Measurements from ENCODE around the gene ITGA3. TPM values are rescaled to one million over a fixed set of nuclear protein-coding genes. Genes with fewer than 3 reads are reported as not detected.

Gene ITGA3
- total RNA-seq, 1 donor from 2014 or later, result 16.4 TPM

GRCh38 chr17:50080827-50081226 lies 24.9 kb downstream of the ITGA3 start:
- ATAC-seq (peak; percentile 86), DNase-seq (ENCODE audit: missing footprints) (peak; percentile 74)
- intact Hi-C loops (cut with DNase I), result loop anchor here (1.0 kb wide), 1 partner anchor 13 kb away; no protein-coding TSS in a partner anchor

DNA sequence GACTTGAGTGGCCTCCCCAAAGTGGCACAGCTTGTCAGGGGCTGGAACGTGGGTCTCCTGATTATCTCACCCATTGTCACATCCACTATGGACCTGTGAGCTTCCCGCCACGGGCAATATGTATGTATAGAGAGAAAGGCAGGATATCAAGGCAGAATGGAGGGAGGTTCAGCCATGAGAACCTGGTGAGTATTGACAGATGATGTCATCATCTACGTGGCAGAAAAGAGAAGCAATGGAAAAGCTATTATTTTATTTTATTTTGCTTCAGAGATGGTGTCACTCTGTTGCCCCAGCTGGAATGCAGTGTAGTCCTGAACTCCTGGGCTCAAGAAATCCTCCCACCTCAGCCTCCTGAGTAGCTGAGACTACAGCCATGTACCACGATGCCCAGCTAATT lies 25.8 kb downstream of the ITGA3 start:
- DNase-seq (ENCODE audit: missing footprints) (peak; percentile 30), ATAC-seq (no peak)
- intact Hi-C loops (cut with DNase I), result no loop called here

GRCh38 chr17:50087246-50087911 lies 31.5 kb downstream of the ITGA3 start:
- peak; percentile 84 for ATAC-seq
- DNase-seq (ENCODE audit: missing footprints), result peak; percentile 87
- intact Hi-C loops (cut with DNase I), result loop anchor here (1.0 to 2.0 kb wide), 2 partner anchors 33 to 60 kb away; no protein-coding TSS in a partner anchor

- peak; percentile 35 for DNase-seq (ENCODE audit: missing footprints)
- ATAC-seq, result peak; percentile 24
- intact Hi-C loops (cut with DNase I), result loop anchor here (1.0 to 2.0 kb wide), 2 partner anchors 33 to 61 kb away; no protein-coding TSS in a partner anchor
Observed at GRCh38 chr17:50087912-50088405, 32.0 kb downstream of the ITGA3 start.

GRCh38 chr17:50088952-50089825 lies 33.3 kb downstream of the ITGA3 start:
- ATAC-seq (no peak), DNase-seq (ENCODE audit: missing footprints) (peak; percentile 66)
- intact Hi-C loops (cut with DNase I), result no loop called here

- intact Hi-C loops (cut with DNase I), result loop anchor here (5.0 kb wide), 1 partner anchor 208 kb away; no protein-coding TSS in a partner anchor
- ATAC-seq (no peak), DNase-seq (ENCODE audit: missing footprints) (peak; percentile 49)
Observed at GRCh38 chr17:50090071-50090470, 34.2 kb downstream of the ITGA3 start.

- DNase-seq (ENCODE audit: missing footprints) (peak; percentile 33), ATAC-seq (no peak)
- intact Hi-C loops (cut with DNase I), result loop anchor here (5.0 kb wide), 1 partner anchor 209 kb away; no protein-coding TSS in a partner anchor
Observed at GRCh38 chr17:50090971-50091917, 35.3 kb downstream of the ITGA3 start.

GRCh38 chr17:50091918-50092285 lies 36.0 kb downstream of the ITGA3 start:
- DNase-seq (ENCODE audit: missing footprints) (peak; percentile 31), ATAC-seq (no peak)
- intact Hi-C loops (cut with DNase I), result loop anchor here (5.0 kb wide), 1 partner anchor 210 kb away; no protein-coding TSS in a partner anchor

GRCh38 chr17:50093246-50093645 lies 37.3 kb downstream of the ITGA3 start:
- no peak for DNase-seq (ENCODE audit: missing footprints)
- no peak for ATAC-seq
- intact Hi-C loops (cut with DNase I), result loop anchor here (5.0 kb wide), 1 partner anchor 211 kb away; no protein-coding TSS in a partner anchor

DNA sequence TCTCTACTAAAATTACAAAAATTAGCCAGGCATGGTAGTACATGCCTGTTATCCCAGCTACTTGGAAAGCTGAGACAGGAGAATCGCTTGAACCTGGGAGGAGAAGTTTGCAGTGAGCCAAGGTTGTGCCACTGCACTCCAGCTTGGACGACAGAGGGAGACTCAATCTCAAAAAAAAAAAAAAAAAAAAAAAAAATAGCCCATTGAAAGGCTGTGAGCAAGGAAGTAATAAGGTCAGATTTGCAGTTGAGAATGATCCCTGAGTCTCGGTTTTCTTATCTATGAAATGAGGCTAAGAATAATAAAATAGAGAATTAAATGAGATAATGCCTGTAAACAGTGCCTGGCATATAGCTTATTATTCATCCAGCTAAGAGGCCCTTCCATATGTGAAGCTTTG lies 37.9 kb downstream of the ITGA3 start:
- DNase-seq (ENCODE audit: missing footprints) (no peak), ATAC-seq (no peak)
- intact Hi-C loops (cut with DNase I), result loop anchor here (2.0 to 5.0 kb wide), 3 partner anchors 33 to 212 kb away; no protein-coding TSS in a partner anchor

DNA sequence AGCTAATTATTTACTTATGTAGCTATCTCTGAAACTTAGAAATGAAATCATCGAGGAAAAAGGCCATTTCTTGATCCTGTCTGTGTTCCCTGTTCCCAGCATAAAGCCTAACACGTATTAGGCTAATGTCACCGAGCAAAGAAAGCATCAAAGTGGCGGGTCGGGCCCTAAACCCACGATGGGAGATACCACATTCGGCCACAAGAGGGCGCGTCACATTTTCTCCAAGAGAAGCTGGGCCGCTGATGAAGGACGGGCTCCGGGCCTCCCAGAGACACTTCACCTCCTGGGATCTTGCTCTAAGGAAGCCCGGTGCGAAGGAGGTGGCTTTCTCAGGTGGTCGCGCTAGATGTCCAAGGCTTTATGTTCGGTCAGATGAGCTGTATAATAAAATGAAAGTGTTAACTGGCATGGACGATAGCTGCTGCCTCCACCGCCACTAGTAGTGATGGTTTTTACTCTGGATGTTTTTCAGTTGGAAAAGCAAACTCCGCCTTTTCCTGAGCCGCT lies 38.4 kb downstream of the ITGA3 start:
- ATAC-seq, result peak; percentile 77
- intact Hi-C loops (cut with DNase I), result loop anchor here (2.0 to 5.0 kb wide), 3 partner anchors 33 to 212 kb away; no protein-coding TSS in a partner anchor
- DNase-seq (ENCODE audit: missing footprints), result peak; percentile 94

- DNase-seq (ENCODE audit: missing footprints) (peak; percentile 99), ATAC-seq (peak; percentile 95)
- intact Hi-C loops (cut with DNase I), result loop anchor here (1.0 to 5.0 kb wide), 5 partner anchors 34 to 213 kb away; partner anchors contain the start of gene SGCA
Observed at GRCh38 chr17:50094753-50095619, 39.1 kb downstream of the ITGA3 start, which contains the start of gene PDK2. TSS of gene PDK2 (plus strand) at chr17:50095351. CDS start at chr17:50095436, 85 bp downstream.

DNA sequence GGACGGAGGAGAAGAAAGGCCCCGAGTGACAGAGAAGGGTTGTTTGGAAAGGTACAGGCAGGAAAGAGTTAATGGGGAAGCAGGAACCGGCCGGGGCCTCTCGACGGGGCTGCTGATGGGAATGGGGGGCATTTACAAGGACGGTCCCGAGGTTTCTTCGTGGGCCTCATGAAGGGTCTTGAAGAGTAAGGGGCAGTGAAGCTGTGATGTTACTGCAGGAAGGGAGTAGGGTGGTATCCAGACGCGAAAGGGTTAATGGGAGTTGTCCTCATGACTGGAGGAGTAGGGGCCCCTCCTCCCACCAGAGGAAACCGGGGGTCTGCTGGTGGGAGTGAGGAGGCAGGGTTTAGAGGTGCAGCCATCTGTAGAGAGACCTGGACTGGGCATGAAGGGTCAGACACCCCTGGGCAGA lies 39.7 kb downstream of the ITGA3 start:
- peak; percentile 11 for DNase-seq (ENCODE audit: missing footprints)
- ATAC-seq, result no peak
- intact Hi-C loops (cut with DNase I), result loop anchor here (1.0 to 5.0 kb wide), 4 partner anchors 35 to 201 kb away; partner anchors contain the start of gene SGCA

GRCh38 chr17:50096092-50096491 lies 40.2 kb downstream of the ITGA3 start:
- ATAC-seq (peak; percentile 1), DNase-seq (ENCODE audit: missing footprints) (peak; percentile 67)
- intact Hi-C loops (cut with DNase I), result loop anchor here (5.0 kb wide), 1 partner anchor 71 kb away; the partner anchor contains the start of gene SGCA

DNA sequence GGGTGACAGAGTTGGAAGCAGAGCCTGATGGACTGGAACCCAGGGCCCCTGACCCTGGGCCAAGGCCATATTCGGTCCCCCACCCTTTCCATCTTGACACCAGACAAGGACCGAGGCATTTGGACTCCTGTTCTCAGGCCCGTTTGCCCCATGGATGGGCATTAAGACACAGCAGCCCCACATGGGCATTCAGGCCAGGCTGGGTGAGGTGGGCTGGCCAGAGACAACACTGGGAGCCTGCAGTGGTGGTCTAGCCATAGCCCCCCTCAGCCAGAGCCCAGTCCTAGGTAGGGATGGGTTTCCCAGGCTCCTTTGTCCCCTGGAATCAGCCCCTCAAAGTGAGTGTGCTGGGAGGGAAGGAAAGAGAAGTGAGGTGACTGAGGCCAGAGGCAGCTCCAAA lies 40.8 kb downstream of the ITGA3 start:
- intact Hi-C loops (cut with DNase I), result loop anchor here (5.0 kb wide), 1 partner anchor 71 kb away; the partner anchor contains the start of gene SGCA
- no peak for ATAC-seq
- peak; percentile 60 for DNase-seq (ENCODE audit: missing footprints)

GRCh38 chr17:50097455-50097854 lies 41.5 kb downstream of the ITGA3 start:
- intact Hi-C loops (cut with DNase I), result loop anchor here (5.0 kb wide), 1 partner anchor 70 kb away; the partner anchor contains the start of gene SGCA
- ATAC-seq, result no peak
- peak; percentile 48 for DNase-seq (ENCODE audit: missing footprints)
